Activated CD8-positive, alpha-beta memory T cell treated with anti-CD3 and anti-CD28 coated beads for 1 hour (primary cell): ENCODE measurements around the gene DXO.
A peak's percentile ranks its signal among the peaks of the same experiment; 100 is the strongest.

Source experiments
- DNase-seq, 2 donors: peaks; one replicate each; pipeline ENCODE4 v3.0.0-alpha.2; 2020; ENCODE audit warnings: low read depth in 1 of 2; ENCODE audit errors: extremely low read depth in 1 of 2

DXO gene

DNA sequence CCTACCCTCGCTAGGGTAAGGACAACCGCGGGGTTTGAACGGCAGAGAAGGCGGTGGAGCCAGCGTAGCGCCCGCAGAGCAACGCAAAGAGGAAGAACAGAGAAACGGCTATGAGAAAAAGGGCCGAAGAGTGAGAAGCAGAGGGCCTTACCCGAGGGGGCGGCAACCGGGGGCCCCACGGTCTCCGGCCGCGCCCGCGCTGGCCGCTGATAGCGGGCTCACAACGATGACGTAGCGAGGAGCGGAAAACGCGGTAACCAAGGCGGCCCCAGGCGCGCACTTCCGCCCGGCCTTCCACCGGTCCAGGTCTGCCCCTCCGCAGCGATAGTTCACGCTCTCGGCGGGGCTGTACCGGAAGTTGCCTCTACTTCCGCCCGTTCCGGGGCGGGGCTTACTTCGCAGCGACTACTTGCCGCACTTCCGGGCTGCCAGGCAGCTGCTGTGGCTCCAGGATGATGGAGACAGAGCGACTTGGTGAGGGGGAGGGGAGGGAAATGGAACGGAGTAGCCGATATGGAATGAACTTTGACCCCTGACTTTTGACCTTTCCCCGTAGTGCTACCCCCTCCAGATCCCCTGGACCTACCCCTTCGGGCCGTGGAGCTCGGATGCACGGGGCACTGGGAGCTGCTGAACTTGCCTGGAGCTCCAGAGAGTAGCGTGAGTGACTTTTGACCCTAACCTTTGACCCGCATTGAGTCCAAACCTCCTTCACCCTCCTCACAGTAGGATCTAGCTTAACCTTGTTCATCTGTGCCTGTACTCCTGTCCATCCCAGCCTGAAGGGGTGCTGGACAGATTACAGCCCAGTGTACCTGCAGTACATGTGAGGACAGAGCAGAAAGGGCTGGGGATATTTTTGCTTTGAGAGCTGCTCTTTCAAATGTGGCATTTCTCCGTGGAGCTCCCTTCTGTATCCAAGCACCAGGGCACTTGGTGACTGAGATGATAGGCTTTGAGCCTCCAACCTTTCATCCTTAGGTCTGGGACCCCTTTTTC is 12.9 kb downstream of the DXO start, which contains the start of the genes NELFE and SKIC2:
TSS of gene NELFE (minus strand) at position 231 of the 999 bp plus-strand sequence. CDS start 525 bp downstream, outside the sequence.
TSS of gene SKIC2 (plus strand) at position 435 of the 999 bp plus-strand sequence. CDS start at position 453, 18 bp downstream.
- DNase-seq = peak; percentile 92 to 98

DNA sequence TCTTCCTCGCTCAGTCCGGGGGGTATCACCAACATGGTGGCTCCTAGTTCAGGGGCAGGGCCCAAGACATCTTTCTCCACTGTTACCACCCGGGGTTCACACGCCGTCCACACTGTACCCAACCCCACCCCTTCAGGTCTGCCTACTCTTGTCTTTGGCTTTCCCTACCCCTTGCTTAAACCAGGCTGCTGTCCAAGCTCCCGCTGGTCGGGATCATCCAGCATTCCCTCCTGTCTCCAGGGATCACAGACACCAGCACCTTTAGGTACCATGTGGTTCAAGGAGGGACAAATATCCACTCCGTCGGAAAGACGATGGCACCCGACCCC is 13.6 kb downstream of the DXO start:
- no peak for DNase-seq

DNA sequence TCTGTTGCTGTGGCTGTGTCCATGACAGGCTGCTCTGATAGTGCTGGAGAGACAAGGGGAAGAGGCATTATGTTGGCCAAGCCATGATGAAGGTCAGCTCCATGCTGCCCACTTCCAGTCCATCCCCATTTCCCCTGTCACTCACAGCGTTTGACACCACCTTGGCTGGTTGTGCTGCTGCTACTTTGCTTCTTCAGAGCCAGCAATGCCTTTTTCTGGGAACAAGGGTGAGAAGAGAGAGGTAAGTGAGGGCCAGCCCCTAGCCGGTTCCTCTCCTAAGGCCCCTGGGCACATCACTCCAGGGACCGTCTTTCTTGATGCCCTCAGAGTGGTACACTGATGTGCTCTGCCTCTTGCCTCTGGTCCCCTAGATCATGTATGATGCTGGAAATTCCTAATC is 15.1 kb downstream of the DXO start:
- DNase-seq = no peak

DNA sequence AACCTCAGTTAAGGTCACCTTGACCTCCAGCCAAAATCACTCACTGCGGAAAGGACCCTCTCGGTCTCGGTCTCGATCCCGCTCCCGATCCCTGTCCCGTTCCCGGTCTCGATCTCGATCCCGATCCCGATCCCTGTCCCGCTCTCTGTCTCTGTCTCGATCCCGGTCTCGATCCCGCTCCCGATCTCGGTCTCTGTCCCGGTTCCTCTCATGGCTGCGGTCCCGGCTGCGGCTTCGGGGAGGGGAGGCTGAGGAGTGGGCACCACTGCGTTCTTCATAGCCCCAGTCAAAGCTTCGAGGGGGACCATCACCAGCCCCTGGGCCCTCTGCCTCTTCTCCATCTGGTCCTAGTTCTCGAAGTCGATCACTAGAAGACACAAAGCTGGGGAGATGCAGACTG is 17.4 kb downstream of the DXO start:
- no peak for DNase-seq

DNA sequence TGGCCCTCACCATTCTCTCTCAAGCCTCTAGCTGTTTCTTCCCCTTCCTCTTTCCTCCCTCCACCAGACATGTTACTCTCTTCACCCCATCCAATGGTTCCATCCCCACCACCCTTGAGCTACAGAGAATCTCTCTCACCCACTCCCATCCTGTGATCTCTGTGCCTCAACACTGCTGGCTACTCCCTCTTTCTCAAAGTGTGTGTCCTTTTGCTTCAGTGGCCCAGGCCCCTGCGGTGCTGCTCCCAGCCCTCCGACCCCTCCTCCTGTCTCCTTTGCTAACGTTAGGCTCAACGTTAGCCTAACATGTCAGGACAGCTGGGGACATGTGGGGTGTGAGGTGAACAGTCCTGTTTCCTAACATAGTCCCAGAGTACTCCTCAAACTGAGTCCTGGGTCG is 19.0 kb downstream of the DXO start:
- no peak for DNase-seq

DNA sequence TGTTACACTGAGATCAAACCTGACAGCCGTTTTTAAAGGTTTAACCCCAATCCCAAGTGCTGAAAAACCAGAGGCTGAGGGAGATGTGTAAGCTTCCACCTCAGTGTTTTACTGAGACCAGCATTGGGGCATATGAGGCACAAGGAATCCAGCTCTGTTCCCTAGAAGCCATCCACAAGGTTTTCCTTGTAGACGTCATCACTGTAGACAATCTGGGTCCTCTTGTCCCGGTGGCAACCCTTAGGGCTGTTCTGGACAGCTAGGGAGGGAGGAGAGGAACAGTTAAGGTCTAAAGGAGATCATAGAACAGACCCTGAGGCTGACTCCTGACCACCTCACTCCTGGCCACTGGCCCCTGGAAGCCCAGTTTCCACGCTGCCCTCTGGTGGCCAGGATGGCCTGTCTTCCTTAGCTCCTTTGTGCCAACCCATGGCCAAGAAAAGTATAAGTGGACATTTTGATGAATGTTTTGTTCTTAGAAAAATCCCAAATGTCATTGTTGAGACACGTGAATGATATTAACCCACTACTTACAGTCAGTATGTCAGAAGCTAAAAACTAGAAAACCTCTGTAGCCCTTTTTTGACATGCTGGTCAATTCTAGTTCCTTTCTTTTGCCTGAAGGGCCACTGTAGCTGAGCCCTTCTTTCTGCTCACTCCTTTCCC is 19.7 kb downstream of the DXO start:
- no peak for DNase-seq

DNA sequence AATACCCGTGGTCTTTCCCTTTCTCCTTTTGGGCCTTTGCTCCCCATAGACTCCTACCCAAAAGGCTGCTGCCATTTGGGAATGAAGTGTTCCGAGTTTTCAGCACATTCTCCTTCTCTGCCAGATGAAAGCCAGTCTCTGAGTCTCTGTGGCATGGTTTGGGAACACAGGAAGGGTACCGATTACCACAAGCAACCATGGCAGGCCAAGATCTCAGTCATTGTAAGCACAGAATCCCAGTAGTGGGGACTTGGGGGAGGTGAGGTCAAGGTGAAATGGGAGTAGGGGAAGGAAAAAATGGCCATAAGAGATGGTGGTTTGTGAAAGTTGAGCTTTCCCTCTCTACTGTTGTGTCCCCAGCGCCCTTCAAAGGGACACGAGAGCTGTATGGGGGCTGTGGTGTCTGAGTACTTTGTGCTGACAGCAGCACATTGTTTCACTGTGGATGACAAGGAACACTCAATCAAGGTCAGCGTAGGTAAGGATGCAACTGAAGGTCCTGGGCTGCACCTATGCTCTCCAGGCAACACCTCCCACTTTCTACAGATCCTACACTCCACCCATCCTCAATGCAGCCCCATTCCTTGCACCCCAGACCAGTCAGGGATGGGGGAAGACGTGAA is 21.9 kb downstream of the DXO start:
- DNase-seq = no peak

DNA sequence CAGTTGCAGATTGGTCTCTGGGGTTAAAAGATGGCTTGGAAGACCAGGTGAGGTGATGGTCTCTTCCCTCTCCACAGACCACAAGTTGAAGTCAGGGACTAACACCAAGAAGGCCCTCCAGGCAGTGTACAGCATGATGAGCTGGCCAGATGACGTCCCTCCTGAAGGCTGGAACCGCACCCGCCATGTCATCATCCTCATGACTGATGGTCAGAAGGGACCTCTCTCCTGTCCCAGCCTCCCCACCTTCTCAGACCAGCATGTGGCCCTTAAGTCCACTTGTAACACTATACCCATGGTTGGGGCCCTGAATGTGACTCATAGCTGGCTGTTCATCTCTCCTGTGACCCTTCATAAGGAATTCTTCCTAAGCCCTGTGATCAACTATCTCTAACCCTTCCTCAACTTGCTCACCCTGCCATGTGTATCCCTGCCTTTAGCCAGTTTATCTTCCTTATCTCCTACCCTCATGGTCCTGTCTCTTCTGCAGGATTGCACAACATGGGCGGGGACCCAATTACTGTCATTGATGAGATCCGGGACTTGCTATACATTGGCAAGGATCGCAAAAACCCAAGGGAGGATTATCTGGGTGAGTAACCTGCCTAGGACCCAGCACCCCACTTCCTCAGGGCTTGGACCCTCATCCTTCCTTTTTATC is 23.1 kb downstream of the DXO start:
- no peak for DNase-seq

DNA sequence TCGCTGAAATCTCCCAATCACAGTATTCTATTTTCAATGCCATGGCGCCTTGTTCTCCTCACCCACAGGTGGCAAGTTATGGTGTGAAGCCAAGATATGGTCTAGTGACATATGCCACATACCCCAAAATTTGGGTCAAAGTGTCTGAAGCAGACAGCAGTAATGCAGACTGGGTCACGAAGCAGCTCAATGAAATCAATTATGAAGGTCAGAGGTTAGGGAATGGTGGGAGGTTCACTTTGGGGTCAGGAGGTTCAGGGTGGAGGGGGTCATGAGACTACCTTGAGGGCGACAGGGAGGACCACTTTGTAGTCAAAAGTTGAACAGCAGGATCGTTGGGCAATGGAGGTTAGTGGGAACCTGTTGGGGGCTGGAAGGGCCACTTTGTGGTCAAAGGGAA is 23.6 kb downstream of the DXO start:
- DNase-seq = no peak

DNA sequence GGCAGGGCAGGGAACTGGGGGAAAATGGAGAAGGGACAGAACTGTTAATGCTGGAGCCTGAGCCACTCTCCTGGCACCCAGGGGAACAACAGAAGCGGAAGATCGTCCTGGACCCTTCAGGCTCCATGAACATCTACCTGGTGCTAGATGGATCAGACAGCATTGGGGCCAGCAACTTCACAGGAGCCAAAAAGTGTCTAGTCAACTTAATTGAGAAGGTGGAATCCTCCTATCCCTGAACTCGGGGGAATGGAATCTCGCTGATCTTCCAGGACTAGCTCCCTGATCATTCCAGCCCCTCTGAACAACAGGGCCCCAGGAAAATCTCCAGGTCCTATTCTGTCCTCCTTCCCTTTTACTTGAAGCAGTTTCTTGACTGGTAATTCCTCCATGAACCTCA is 24.1 kb downstream of the DXO start:
- DNase-seq = no peak

DNA sequence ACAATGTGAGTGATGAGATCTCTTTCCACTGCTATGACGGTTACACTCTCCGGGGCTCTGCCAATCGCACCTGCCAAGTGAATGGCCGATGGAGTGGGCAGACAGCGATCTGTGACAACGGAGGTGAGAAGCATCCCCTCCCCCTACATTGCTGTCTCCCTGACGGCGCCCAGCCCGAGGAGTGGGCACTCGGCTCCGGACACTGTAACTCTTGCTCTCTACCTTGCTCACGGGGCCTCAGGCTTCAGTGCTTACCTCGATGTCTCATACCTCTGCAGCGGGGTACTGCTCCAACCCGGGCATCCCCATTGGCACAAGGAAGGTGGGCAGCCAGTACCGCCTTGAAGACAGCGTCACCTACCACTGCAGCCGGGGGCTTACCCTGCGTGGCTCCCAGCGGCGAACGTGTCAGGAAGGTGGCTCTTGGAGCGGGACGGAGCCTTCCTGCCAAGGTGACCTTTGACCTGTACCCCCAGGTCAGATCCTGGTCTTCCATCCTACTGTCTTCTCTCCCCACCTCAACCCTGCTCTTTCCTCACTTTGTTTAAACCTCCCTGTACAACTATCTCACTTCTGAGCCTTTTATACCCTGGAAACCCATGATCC is 24.8 kb downstream of the DXO start:
- DNase-seq = no peak

DNA sequence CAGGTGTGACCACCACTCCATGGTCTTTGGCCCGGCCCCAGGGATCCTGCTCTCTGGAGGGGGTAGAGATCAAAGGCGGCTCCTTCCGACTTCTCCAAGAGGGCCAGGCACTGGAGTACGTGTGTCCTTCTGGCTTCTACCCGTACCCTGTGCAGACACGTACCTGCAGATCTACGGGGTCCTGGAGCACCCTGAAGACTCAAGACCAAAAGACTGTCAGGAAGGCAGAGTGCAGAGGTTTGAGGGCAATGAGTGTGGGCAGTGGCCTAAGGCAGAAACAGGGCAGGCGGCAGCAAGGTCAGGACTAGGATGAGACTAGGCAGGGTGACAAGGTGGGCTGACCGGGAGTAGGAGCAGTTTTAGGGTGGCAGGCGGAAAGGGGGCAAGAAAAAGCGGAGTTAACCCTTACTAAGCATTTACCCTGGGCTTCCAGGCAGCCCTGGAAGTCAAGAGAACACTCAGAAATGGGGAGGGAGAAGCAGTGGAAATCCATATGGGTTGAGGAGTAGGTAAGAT is 25.5 kb downstream of the DXO start:
- DNase-seq = no peak

DNA sequence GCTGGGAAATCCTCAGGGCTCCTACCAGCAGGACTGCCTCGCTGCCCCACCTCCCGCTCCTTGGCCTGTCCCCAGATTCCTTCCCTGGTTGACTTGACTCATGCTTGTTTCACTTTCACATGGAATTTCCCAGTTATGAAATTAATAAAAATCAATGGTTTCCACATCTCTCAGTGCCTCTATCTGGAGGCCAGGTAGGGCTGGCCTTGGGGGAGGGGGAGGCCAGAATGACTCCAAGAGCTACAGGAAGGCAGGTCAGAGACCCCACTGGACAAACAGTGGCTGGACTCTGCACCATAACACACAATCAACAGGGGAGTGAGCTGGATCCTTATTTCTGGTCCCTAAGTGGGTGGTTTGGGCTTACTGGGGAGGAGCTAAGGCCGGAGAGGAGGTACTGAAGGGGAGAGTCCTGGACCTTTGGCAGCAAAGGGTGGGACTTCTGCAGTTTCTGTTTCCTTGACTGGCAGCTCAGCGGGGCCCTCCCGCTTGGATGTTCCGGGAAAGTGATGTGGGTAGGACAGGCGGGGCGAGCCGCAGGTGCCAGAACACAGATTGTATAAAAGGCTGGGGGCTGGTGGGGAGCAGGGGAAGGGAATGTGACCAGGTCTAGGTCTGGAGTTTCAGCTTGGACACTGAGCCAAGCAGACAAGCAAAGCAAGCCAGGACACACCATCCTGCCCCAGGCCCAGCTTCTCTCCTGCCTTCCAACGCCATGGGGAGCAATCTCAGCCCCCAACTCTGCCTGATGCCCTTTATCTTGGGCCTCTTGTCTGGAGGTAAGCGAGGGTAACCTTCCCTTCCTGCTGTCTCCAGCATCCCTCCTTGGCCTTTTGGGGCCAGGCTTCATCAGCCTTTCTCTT is 26.2 kb downstream of the DXO start, which contains the start of gene CFB:
TSS of gene CFB (plus strand) at position 589 of the 863 bp plus-strand sequence. CDS start at position 716, 127 bp downstream.
- no peak for DNase-seq

DNA sequence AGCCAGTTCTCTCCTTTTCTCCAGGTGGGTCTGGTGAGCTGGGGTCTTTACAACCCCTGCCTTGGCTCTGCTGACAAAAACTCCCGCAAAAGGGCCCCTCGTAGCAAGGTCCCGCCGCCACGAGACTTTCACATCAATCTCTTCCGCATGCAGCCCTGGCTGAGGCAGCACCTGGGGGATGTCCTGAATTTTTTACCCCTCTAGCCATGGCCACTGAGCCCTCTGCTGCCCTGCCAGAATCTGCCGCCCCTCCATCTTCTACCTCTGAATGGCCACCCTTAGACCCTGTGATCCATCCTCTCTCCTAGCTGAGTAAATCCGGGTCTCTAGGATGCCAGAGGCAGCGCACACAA is 26.8 kb downstream of the DXO start:
- DNase-seq = no peak

DNA sequence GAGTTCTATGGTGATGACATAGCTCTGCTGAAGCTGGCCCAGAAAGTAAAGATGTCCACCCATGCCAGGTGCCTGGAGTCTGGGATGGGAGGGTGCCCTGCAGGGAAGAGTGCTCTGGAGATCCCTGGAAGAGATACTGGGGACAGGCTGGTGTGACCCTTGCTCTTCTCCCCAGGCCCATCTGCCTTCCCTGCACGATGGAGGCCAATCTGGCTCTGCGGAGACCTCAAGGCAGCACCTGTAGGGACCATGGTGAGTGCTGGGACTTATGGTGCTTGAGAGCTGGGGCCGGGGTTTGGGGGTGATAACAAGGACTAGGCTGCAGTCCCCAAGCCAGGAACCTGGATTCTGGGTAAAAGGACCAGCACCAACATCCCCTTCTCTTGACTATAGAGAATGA is 28.2 kb downstream of the DXO start:
- DNase-seq = no peak

DNA sequence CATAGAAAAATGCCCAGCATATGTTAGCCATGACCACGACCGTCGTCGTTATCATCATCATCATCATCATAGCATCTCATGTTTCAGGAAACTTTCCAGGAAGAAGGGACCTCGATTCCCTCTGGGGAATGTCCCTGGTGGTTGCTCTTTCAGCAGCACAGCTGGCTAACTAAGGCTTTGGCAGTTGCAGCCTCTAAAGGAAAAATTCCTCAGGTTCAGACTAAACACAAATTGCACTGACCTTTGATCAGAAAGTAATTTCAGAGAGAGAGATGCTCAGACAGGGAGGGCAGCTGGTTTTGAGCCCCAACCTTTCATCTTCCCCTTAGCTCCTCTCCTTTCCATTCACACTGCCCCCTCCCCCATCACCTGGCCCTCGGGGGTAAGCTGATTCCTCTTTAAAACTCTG is 31.7 kb downstream of the DXO start:
- no peak for DNase-seq

DNA sequence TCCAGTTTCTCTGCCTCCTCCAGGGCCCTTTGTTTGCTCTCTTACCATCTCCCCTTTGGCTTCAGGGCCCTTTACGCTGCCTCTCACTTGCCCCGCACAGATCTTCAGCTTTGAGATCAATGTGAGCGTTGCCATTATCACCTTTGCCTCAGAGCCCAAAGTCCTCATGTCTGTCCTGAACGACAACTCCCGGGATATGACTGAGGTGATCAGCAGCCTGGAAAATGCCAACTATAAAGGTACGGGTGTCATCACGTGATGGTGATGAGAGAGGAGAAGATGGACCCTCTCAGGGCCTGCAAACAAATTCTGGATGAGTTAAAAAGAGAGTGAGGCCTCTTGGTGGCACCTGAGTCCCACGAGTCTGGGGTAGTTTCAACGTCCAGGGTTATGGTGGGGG is 36.1 kb downstream of the DXO start:
- DNase-seq = no peak

DNA sequence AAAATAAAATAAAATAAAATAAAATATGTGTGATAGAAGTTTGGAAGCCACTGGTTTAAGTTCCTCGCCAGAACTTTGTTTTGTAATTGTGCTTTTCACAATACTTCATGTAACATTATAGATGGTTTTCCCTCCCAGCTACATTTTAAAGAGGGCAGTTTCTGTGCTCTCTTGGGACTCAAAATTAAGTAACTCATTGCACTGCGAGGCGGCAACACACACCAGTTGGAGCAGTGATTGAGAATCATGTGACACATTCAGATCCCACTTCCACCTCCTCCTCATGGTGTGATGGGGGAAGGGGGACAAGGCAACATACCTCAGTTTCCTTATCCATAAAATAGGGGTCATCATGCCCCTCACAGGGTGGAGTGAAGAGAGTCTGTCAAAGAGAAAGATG is 36.9 kb downstream of the DXO start:
- no peak for DNase-seq

DNA sequence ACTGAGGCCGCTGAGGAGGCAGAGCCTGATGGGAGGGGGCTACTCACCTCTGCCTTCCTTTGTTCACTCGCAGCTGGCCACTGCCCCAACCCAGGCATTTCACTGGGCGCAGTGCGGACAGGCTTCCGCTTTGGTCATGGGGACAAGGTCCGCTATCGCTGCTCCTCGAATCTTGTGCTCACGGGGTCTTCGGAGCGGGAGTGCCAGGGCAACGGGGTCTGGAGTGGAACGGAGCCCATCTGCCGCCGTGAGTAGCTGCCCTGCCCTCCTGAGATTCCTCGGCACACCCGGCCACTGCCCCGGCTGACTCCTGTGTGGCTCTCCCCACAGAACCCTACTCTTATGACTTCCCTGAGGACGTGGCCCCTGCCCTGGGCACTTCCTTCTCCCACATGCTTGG is 38.4 kb downstream of the DXO start:
- no peak for DNase-seq
